Measurements from ENCODE around the gene GTF2H4.

Gene GTF2H4

DNA sequence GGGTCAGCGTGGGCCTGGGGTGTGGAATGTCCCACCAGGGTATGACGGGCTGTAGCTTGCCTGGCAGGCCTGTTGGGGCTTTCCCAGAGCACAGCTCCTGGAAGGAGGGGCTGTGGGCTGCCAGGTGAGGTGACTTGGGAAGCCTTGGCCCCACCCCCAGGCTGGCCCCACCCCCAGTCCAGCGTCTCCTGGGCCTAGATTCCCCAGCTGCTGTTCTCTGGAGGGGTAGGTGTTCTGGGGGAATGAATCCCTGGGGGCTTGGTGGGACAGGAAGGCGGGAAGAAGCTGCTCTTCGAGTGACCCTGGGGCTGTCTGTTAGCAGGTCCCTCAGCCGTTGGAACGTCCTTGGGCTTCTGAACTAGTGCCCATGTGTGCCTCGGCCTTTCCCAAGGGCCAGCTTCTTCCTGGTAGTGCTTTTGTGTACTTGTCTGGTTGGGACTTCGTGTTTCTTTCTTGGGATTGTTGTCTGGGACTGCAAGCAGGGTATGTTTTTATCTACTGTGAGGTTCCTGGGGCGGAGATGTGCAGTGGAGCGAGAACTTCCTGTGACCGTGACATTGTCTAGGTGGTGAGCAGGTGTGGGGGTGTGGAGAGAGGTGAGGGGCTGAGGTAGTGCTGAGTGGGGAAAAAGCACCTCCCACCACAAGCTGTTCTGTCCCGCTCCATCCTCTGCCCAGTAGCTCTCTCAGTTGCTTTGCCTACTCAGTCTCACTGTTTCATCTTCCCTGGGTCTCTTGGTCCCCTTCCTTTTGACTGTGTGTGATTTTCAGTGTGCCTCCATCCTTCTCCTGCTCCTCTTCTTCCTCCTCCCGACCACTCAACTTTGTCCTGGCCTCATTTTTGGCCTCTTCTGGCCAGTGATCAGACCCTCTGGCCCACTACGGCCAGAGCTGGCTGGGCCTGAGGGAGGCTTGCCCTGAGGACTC lies 25.0 kb upstream of the GTF2H4 start:
- DNase-seq (ENCODE audit: low read depth in 2 of 2) = no peak

- DNase-seq (ENCODE audit: low read depth in 2 of 2) = peak in 1 of 2 donors; percentile 34
Observed at GRCh38 chr6:30883685-30884520, 24.1 kb upstream of the GTF2H4 start, which contains the start of gene DDR1. TSS of gene DDR1 (plus strand) at chr6:30884519. CDS start at chr6:30888730, 4,211 bp downstream.

DNA sequence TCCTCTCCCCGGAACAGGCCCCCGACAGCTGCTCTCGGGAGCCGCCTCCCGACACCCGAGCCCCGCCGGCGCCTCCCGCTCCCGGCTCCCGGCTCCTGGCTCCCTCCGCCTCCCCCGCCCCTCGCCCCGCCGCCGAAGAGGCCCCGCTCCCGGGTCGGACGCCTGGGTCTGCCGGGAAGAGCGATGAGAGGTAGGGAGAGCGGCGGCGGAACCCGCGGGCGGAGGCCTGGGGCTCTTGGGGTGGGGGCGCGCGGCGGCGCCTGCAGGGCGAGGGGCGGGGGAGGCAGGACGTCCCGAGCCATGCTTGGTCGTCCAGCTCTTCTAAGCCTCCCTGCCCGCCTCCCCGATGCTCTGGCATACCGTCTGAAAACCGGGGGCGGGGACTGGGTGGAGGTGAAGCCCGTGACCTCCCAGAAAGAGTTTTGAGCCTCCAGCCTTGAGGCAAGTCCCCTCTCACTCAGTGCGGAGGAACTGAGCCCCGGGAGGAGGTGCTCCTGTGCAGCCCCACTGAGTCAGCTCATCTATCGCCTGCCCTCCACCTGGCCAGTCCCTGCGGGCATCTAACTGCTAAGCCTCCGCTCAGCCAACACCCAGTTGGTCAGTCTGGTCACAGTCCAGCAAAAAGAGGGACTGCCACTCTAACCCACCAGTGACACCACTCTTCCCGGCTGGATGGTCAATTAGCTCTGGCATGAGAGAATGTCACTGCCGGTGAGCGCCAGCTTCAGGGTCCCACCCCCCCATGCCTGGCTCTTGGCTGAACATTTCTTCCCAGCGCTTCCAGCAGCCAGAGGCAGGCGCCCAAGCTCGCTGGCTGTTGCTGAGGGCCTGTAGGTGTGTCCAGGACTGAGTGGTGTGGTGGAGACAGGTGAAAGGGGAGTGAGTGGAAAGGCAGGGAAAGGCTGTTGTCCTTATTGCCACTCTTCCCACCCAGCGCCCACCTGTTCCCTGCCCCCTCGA lies 23.2 kb upstream of the GTF2H4 start:
- peak in 1 of 2 donors; percentile 36 for DNase-seq (ENCODE audit: low read depth in 2 of 2)

- no peak for DNase-seq (ENCODE audit: low read depth in 2 of 2)
Observed at GRCh38 chr6:30885481-30885998, 22.5 kb upstream of the GTF2H4 start.

DNA sequence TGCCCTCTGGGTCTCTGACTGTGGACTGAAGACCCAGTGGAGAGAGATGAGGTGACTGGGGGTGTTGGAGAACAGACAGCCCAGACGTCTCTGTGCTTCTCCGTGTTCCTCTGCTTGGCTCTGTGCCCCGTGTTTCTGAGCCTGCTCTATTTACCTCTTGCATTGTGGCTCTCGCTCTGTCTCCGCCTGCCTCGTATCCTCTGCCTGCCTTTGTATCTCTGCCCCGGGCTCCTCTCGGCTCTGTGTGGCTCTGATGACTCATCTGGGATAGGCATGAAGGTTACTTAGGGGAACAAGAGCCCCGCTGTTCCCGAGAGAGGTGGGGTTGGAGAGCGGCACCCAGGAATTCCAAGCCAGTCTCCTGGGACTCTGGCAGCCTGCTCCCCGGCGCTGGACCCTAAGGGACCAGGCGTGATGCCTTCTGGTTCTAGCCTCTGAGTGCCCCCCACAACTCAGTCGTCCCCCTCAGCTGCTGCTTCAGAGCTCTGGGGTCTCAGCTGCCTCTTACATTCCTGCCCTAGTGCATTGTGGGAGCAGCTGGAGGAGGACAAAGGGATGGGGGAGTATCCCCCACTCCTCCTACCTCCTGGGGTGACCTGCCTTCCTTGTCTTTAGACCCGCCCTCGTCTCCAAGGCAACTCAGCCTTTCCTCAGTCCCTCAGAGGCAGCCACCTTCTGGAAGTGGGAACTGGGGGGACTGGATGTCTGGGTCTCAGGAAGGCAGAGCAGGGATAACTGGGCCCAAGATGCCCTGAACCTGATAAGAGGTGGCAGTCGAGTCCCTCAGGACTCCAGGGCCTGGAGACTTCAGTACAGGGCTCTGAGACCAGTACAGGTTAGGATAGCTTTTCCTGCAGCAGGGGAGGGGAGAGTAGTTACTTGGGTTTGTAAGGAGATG lies 21.8 kb upstream of the GTF2H4 start:
- no peak for DNase-seq (ENCODE audit: low read depth in 2 of 2)

- no peak for DNase-seq (ENCODE audit: low read depth in 2 of 2)
Observed at GRCh38 chr6:30886897-30887255, 21.1 kb upstream of the GTF2H4 start.

DNA sequence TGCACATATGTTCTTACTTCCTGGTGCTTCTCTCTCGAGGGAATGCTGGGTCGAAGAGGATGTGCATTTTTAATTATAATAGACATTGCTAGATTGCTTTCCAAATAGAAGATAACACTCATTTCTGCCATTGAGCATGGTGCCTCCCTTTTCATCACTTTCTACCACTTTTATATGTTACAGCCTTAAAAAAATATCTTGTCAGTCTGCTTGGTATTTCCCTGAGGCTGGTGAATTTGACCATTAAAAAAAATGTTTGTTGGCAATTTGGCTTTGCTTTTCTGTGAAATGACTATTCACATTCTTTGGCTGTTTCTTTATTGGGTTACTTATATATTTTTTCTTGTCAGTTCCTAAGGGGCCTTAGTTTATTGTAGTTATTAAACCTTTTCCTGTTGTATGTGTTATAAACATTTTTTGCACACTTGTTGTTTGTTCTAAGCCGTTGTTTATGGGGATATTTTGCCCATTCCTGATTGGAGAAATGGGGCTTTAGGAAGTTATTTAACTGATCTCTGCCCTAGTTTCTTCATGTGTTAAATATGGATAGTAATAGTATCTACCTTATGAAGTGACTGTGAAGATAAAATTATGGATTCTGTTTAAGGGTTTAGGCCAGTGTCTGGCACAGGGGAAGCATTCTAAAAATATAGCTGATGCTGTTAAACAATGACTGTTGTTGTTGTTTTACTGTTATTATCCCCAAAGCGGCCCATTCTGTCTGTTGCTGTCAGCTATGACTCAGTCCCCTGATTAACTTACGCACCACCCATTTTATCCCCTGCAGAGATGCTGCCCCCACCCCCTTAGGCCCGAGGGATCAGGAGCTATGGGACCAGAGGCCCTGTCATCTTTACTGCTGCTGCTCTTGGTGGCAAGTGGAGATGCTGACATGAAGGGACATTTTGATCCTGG lies 19.8 kb upstream of the GTF2H4 start:
- no peak for DNase-seq (ENCODE audit: low read depth in 2 of 2)

- no peak for DNase-seq (ENCODE audit: low read depth in 2 of 2)
Observed at GRCh38 chr6:30888816-30889495, 19.1 kb upstream of the GTF2H4 start.

DNA sequence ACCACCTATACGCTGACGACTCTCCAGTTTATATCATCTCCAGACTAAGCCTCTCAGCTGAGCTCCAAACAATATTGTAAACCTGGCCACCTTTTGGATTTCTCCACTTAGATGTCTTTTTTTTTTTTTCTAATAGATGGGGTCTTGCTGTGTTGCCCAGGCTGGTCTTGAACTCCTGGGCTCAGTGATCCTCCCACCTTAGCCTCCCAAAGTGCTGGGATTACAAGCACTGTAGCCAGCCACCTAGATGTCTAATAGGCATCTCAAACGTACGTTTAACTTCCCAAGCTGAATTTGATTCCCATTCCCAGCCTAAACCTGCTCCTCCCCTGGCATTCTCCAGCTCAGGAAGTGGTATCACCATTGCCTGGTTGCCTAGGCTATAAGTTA lies 18.5 kb upstream of the GTF2H4 start:
- DNase-seq (ENCODE audit: low read depth in 2 of 2) = no peak

GRCh38 chr6:30889921-30890645 lies 17.9 kb upstream of the GTF2H4 start:
- DNase-seq (ENCODE audit: low read depth in 2 of 2) = no peak

GRCh38 chr6:30890646-30891449 lies 17.2 kb upstream of the GTF2H4 start:
- no peak for DNase-seq (ENCODE audit: low read depth in 2 of 2)

DNA sequence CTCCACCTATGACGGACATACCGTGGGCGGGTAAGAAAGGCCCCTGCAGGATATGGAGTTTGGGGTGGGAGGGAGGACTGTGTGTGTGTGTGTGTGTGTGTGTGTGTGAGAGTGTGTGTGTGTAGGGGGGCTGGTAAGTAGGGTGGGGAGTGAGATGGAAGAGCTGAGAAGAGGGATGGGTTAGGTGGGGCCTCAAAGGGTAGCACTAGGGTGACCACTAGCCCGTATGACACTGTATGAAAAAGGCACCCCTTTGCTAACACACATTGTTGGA lies 16.6 kb upstream of the GTF2H4 start:
- no peak for DNase-seq (ENCODE audit: low read depth in 2 of 2)

DNA sequence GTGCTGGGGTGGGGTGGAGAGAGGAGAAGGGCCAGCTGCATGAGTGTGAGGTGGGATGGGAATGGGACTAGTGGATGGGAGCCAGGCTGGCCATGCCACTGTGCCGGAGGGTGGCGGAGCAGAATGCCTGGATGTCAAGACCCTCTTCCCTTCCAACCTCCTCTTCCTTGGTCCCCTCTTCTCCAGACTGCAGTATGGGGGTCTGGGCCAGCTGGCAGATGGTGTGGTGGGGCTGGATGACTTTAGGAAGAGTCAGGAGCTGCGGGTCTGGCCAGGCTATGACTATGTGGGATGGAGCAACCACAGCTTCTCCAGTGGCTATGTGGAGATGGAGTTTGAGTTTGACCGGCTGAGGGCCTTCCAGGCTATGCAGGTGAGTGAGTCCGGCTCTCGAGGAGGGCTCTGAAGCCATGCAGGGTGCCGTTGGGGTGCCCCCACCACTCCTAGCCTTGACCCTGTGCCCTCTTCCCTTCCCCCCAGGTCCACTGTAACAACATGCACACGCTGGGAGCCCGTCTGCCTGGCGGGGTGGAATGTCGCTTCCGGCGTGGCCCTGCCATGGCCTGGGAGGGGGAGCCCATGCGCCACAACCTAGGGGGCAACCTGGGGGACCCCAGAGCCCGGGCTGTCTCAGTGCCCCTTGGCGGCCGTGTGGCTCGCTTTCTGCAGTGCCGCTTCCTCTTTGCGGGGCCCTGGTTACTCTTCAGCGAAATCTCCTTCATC lies 16.0 kb upstream of the GTF2H4 start:
- DNase-seq (ENCODE audit: low read depth in 2 of 2) = no peak

GRCh38 chr6:30893001-30893591 lies 14.9 kb upstream of the GTF2H4 start:
- DNase-seq (ENCODE audit: low read depth in 2 of 2) = no peak

DNA sequence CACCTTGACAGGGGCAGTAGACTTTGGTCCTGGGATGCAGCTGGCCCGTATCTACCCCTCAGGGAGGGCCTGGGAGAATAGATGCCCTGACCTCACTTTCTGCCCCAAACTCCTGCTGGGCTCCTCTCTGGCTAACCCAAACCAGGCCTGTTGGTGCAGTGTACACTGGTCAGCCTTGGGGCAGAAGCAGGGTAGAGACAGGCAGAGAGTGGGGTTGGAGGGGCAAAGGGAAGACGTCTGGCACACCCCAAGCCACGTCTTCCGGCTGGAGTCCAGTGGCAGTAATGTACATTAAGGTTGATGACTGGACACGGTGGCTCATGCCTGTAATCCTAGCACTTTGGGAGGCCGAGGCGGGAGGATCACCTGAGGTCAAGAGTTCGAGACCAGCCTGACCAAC lies 14.3 kb upstream of the GTF2H4 start:
- no peak for DNase-seq (ENCODE audit: low read depth in 2 of 2)

- DNase-seq (ENCODE audit: low read depth in 2 of 2) = no peak
Observed at GRCh38 chr6:30894381-30894780, 13.6 kb upstream of the GTF2H4 start.

Measured in stimulated activated CD8-positive, alpha-beta memory T cell treated with anti-CD3 and anti-CD28 coated beads, Interleukin-15, amount 100 ng/mL, for 48 hours (primary cell).